HEK293 (cell line): ENCODE measurements around the gene ZNF473.
A peak's percentile ranks its signal among the peaks of the same experiment; 100 is the strongest.

Source experiments
- BCL6B ChIP-seq: fragments of 450-650 bp; formaldehyde crosslinking; IDR thresholded peaks from 2 replicates; pipeline ENCODE4 v1.5.1; 2017; ENCODE audit warnings: missing biosample characterization, missing genetic modification characterization
- SETDB1 ChIP-seq: IDR thresholded peaks from one replicate; pipeline ENCODE4 v1.6.1; 2017; ENCODE audit warnings: mild to moderate bottlenecking, low read length, moderate library complexity, mixed read lengths; ENCODE audit not compliant: insufficient read length
- SP7 ChIP-seq: fragments of 450-650 bp; formaldehyde crosslinking; IDR thresholded peaks from 2 replicates; pipeline ENCODE4 v1.5.1; 2016; ENCODE audit warnings: missing biosample characterization, missing genetic modification characterization
- ZBTB26 ChIP-seq: fragments of 450-650 bp; formaldehyde crosslinking; optimal IDR thresholded peaks from 2 replicates; pipeline ENCODE3; 2016; ENCODE audit warnings: missing biosample characterization, mild to moderate bottlenecking, missing genetic modification characterization
- ZBTB8A ChIP-seq: fragments of 450-650 bp; formaldehyde crosslinking; IDR thresholded peaks from 2 replicates; pipeline ENCODE4 v1.5.1; 2016; ENCODE audit warnings: missing biosample characterization, missing genetic modification characterization
- ZFP41 ChIP-seq: fragments of 450-650 bp; formaldehyde crosslinking; IDR thresholded peaks from 2 replicates; pipeline ENCODE4 v1.5.1; 2016; ENCODE audit warnings: missing biosample characterization, missing genetic modification characterization, borderline replicate concordance
- ZNF121 ChIP-seq: fragments of 450-650 bp; formaldehyde crosslinking; IDR thresholded peaks from 2 replicates; pipeline ENCODE4 v1.5.1; 2016; ENCODE audit warnings: missing biosample characterization, missing genetic modification characterization
- ZNF148 ChIP-seq: fragments of 450-650 bp; formaldehyde crosslinking; IDR thresholded peaks from 2 replicates; pipeline ENCODE4 v1.5.0; 2017; ENCODE audit warnings: missing biosample characterization, missing genetic modification characterization, borderline replicate concordance
- ZNF157 ChIP-seq: fragments of 450-650 bp; formaldehyde crosslinking; IDR thresholded peaks from 2 replicates; pipeline ENCODE4 v1.5.1; 2016; ENCODE audit warnings: missing biosample characterization, missing genetic modification characterization
- ZNF239 ChIP-seq: fragments of 450-650 bp; formaldehyde crosslinking; IDR thresholded peaks from 2 replicates; pipeline ENCODE4 v1.5.1; 2016; ENCODE audit warnings: missing biosample characterization, missing genetic modification characterization
- ZNF341 ChIP-seq: fragments of 450-650 bp; formaldehyde crosslinking; IDR thresholded peaks from 2 replicates; pipeline ENCODE4; 2016; ENCODE audit warnings: low read depth, missing biosample characterization, missing genetic modification characterization
- ZNF362 ChIP-seq: fragments of 450-650 bp; formaldehyde crosslinking; IDR thresholded peaks from 2 replicates; pipeline ENCODE4 v1.5.1; 2016; ENCODE audit warnings: missing biosample characterization, missing genetic modification characterization
- ZNF544 ChIP-seq: fragments of 450-650 bp; formaldehyde crosslinking; IDR thresholded peaks from 2 replicates; pipeline ENCODE4 v1.5.0; 2017; ENCODE audit warnings: missing biosample characterization, missing genetic modification characterization
- ZNF610 ChIP-seq: fragments of 450-650 bp; formaldehyde crosslinking; IDR thresholded peaks from 2 replicates; pipeline ENCODE4 v1.5.1; 2016; ENCODE audit warnings: missing biosample characterization, missing genetic modification characterization, borderline replicate concordance
- ZNF629 ChIP-seq: fragments of 450-650 bp; formaldehyde crosslinking; IDR thresholded peaks from 2 replicates; pipeline ENCODE4 v1.5.1; 2017; ENCODE audit warnings: missing biosample characterization, missing genetic modification characterization
- ZNF660 ChIP-seq: fragments of 450-650 bp; IDR thresholded peaks from 2 replicates; pipeline ENCODE4 v1.5.1; 2018; ENCODE audit warnings: missing biosample characterization, mild to moderate bottlenecking, missing genetic modification characterization
- ZNF707 ChIP-seq: fragments of 450-650 bp; formaldehyde crosslinking; IDR thresholded peaks from 2 replicates; pipeline ENCODE4 v1.5.1; 2016; ENCODE audit warnings: missing biosample characterization, missing genetic modification characterization
- ZXDB ChIP-seq: fragments of 450-650 bp; formaldehyde crosslinking; IDR thresholded peaks from 2 replicates; pipeline ENCODE4 v1.5.1; 2016; ENCODE audit warnings: missing biosample characterization, missing genetic modification characterization
- TF ChIP-seq, protein P1 (sequence below): fragments of 450-650 bp; formaldehyde crosslinking; conservative IDR thresholded peaks from 2 replicates; pipeline ENCODE4 v1.5.1; 2016; ENCODE audit warnings: low read depth, missing biosample characterization, missing genetic modification characterization
- TF ChIP-seq, protein P2 (sequence below): fragments of 450-650 bp; formaldehyde crosslinking; IDR thresholded peaks from 2 replicates; pipeline ENCODE4 v1.5.1; 2016; ENCODE audit warnings: missing biosample characterization, missing genetic modification characterization
- TF ChIP-seq, protein P3 (sequence below): fragments of 450-650 bp; formaldehyde crosslinking; IDR thresholded peaks from 2 replicates; pipeline ENCODE4 v1.5.1; 2017; ENCODE audit warnings: missing biosample characterization, missing genetic modification characterization
- TF ChIP-seq, protein P4 (sequence below): fragments of 450-650 bp; formaldehyde crosslinking; IDR thresholded peaks from 2 replicates; pipeline ENCODE4 v1.5.1; 2016; ENCODE audit warnings: missing biosample characterization, missing genetic modification characterization

The ZNF473 gene

GRCh38 chr19:50025794-50026549 is at the start of gene ZNF473 (continued):
- TF ChIP-seq, protein P1, sequence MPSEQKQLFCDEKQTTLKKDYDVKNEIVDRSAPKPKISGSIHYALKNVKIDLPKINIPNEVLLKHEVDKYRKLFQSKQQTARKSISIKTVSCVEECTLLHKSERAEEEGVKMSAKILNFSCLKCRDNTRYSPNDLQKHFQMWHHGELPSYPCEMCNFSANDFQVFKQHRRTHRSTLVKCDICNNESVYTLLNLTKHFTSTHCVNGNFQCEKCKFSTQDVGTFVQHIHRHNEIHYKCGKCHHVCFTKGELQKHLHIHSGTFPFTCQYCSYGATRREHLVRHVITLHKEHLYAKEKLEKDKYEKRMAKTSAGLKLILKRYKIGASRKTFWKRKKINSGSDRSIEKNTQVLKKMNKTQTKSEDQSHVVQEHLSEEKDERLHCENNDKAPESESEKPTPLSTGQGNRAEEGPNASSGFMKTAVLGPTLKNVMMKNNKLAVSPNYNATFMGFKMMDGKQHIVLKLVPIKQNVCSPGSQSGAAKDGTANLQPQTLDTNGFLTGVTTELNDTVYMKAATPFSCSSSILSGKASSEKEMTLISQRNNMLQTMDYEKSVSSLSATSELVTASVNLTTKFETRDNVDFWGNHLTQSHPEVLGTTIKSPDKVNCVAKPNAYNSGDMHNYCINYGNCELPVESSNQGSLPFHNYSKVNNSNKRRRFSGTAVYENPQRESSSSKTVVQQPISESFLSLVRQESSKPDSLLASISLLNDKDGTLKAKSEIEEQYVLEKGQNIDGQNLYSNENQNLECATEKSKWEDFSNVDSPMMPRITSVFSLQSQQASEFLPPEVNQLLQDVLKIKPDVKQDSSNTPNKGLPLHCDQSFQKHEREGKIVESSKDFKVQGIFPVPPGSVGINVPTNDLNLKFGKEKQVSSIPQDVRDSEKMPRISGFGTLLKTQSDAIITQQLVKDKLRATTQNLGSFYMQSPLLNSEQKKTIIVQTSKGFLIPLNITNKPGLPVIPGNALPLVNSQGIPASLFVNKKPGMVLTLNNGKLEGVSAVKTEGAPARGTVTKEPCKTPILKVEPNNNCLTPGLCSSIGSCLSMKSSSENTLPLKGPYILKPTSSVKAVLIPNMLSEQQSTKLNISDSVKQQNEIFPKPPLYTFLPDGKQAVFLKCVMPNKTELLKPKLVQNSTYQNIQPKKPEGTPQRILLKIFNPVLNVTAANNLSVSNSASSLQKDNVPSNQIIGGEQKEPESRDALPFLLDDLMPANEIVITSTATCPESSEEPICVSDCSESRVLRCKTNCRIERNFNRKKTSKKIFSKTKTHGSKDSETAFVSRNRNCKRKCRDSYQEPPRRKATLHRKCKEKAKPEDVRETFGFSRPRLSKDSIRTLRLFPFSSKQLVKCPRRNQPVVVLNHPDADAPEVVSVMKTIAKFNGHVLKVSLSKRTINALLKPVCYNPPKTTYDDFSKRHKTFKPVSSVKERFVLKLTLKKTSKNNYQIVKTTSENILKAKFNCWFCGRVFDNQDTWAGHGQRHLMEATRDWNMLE (tag by site-specific recombination), result no peak; the same call in 1 of the 2 replicates
- peak; percentile 85 for TF ChIP-seq ZNF610
- no peak for TF ChIP-seq ZNF341
- no peak for TF ChIP-seq ZNF148 (tag by site-specific recombination)
- TF ChIP-seq, protein P2, sequence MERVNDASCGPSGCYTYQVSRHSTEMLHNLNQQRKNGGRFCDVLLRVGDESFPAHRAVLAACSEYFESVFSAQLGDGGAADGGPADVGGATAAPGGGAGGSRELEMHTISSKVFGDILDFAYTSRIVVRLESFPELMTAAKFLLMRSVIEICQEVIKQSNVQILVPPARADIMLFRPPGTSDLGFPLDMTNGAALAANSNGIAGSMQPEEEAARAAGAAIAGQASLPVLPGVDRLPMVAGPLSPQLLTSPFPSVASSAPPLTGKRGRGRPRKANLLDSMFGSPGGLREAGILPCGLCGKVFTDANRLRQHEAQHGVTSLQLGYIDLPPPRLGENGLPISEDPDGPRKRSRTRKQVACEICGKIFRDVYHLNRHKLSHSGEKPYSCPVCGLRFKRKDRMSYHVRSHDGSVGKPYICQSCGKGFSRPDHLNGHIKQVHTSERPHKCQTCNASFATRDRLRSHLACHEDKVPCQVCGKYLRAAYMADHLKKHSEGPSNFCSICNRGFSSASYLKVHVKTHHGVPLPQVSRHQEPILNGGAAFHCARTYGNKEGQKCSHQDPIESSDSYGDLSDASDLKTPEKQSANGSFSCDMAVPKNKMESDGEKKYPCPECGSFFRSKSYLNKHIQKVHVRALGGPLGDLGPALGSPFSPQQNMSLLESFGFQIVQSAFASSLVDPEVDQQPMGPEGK (tag by site-specific recombination), result peak; percentile 39; the same call in 1 of the 2 replicates
- TF ChIP-seq ZNF660 (tag by site-specific recombination), result peak; percentile 65; the same call in 1 of the 2 replicates
- no peak for TF ChIP-seq ZBTB8A
- 0 out of 2 replicates have a peak, but pooled peaks have one; percentile 20 for TF ChIP-seq ZNF239 (tag by site-specific recombination)
- no peak for TF ChIP-seq ZNF121
- TF ChIP-seq ZBTB26, result peak; percentile 66
- TF ChIP-seq, protein P3, sequence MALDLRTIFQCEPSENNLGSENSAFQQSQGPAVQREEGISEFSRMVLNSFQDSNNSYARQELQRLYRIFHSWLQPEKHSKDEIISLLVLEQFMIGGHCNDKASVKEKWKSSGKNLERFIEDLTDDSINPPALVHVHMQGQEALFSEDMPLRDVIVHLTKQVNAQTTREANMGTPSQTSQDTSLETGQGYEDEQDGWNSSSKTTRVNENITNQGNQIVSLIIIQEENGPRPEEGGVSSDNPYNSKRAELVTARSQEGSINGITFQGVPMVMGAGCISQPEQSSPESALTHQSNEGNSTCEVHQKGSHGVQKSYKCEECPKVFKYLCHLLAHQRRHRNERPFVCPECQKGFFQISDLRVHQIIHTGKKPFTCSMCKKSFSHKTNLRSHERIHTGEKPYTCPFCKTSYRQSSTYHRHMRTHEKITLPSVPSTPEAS (tag by site-specific recombination), result no peak
- TF ChIP-seq, protein P4, sequence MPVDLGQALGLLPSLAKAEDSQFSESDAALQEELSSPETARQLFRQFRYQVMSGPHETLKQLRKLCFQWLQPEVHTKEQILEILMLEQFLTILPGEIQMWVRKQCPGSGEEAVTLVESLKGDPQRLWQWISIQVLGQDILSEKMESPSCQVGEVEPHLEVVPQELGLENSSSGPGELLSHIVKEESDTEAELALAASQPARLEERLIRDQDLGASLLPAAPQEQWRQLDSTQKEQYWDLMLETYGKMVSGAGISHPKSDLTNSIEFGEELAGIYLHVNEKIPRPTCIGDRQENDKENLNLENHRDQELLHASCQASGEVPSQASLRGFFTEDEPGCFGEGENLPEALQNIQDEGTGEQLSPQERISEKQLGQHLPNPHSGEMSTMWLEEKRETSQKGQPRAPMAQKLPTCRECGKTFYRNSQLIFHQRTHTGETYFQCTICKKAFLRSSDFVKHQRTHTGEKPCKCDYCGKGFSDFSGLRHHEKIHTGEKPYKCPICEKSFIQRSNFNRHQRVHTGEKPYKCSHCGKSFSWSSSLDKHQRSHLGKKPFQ (tag by site-specific recombination), result peak; percentile 95
- TF ChIP-seq ZNF157 (tag by site-specific recombination), result 0 out of 2 replicates have a peak, but pooled peaks have one; percentile 8
- TF ChIP-seq ZNF362 (tag by site-specific recombination), result no peak; the same call in 1 of the 2 replicates
- peak; percentile 77 for TF ChIP-seq ZXDB
- TF ChIP-seq ZNF707 (tag by site-specific recombination), result no peak
- no peak for TF ChIP-seq ZNF544 (tag by site-specific recombination)
- no peak for TF ChIP-seq ZFP41 (tag by site-specific recombination)
- no peak for TF ChIP-seq BCL6B (tag by site-specific recombination)
- peak; percentile 67 for TF ChIP-seq SP7 (tag by site-specific recombination)
- TF ChIP-seq SETDB1, result peak; percentile 65
- peak; percentile 47 for TF ChIP-seq ZNF629 (tag by site-specific recombination)
